Naive thymus-derived CD8-positive, alpha-beta T cell (primary cell): ENCODE measurements around the gene ADAM8. TPM values are rescaled to one million over a fixed set of nuclear protein-coding genes. Genes with fewer than 3 reads are reported as not detected.

Experiments used
- ATAC-seq, 2 donors: fragments of 150-1000 bp; cut with Tn5 transposase in 1 of 2; sonication (Bioruptor Pico), chemical (Tn5 transposase) in 1 of 2; 1 replicate in 1 of 2; 2 replicates in 1 of 2; pipeline ENCODE4 v1.10.0; 2021; ENCODE audit warnings: mild to moderate bottlenecking in 2 of 2, moderate library complexity in 2 of 2
- POLR2A ChIA-PET: fragments of 350-600 bp; sonication (Branson Sonifier 250); formaldehyde crosslinking; loops from one replicate; lab custom pipeline; 2021; ENCODE audit warnings: antibody characterized with exemption; lab: Charles Lee
- DNase-seq, 10 donors: peaks; one replicate each; pipeline versions ENCODE4 v3.0.0 to v3.0.0-alpha.2; 2020 to 2022
- H3K27ac Mint-ChIP-seq, 10 donors: one replicate each; pipeline ENCODE4 v1.8.0; 2020 to 2022; ENCODE audit warnings: mild to moderate bottlenecking in 10 of 10, mixed read lengths in 10 of 10, moderate library complexity in 4 of 10, inconsistent platforms in 1 of 10
- H3K27me3 Mint-ChIP-seq, 5 donors: one replicate each; pipeline ENCODE4 v1.8.0; 2021 to 2022; ENCODE audit warnings: mixed read lengths in 5 of 5
- H3K36me3 Mint-ChIP-seq, 3 donors: one replicate each; pipeline ENCODE4 v1.8.0; 2020 to 2022; ENCODE audit warnings: mixed read lengths in 3 of 3, mild to moderate bottlenecking in 2 of 3, inconsistent platforms in 1 of 3
- H3K4me1 Mint-ChIP-seq, 4 donors: one replicate each; pipeline ENCODE4 v1.8.0; 2021 to 2022; ENCODE audit warnings: mixed read lengths in 4 of 4
- H3K4me3 Mint-ChIP-seq, 10 donors: one replicate each; pipeline ENCODE4 v1.8.0; 2020 to 2022; ENCODE audit warnings: mild to moderate bottlenecking in 10 of 10, mixed read lengths in 10 of 10, moderate library complexity in 6 of 10, inconsistent platforms in 1 of 10
- H3K9me3 Mint-ChIP-seq, 9 donors: one replicate each; pipeline ENCODE4 v1.8.0; 2020 to 2022; ENCODE audit warnings: mixed read lengths in 9 of 9, mild to moderate bottlenecking in 3 of 9, inconsistent platforms in 1 of 9, moderate library complexity in 1 of 9
- microRNA-seq: library from miRNA; unstranded; fragments of <30 nt; microRNA quantifications from one replicate; pipeline ENCODE4 v1.2.0, GENCODE V29; 2022; ENCODE audit warnings: borderline microRNAs expressed
- polyA plus RNA-seq, 3 donors: library from polyadenylated mRNA; unstranded; fragments of 300-500 nt; fragmentation: Illumina TruSeq; gene quantifications; one replicate each; pipeline ENCODE4 v1.2.3, GENCODE V29; 2021
- total RNA-seq, 8 experiments: library from RNA in 2 of 8; stranded (reverse) in 2 of 8; gene quantifications; one replicate each; pipeline ENCODE4 v1.2.3 and lab custom pipeline; 2021 to 2026

The ADAM8 gene
- total and polyA plus RNA-seq, 5 experiments from 2014 or later, result 7.8 to 28.4 (median 9.4) TPM

DNA sequence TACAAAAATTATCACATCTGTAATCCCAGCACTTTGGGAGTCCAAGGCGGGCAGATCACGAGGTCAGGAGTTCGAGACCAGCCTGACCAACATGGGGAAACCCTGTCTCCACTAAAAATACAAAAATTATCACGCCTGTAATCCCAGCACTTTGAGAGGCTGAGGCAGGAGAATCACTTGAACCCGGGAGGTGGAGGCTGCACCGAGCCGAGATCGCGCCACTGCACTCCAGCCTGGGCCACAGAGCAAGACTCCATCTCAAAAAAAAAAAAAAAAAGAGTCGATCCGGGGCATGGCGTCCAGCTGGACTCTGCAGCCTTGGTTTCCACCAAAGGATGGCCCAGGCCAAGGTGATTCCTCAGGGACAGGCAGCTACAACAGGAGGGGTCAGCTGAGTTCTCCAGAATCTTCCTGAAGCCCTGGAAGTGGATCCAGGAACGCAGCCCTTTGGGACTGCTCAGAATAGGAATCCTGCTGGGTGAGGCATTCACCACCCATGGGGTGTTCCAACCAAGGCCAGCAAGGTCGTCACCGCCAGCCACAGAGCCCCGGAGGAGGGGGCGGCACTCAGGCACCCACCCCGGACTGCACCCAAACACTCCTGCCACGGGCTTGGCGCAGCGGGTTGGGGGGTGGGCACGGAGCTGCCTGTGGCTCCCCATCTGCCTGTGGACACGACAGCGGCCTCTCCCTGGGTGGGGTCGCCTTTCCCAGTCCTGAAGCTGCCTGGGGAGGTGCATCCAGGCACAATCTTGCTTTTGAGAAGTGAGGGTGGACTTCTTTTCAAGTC, 58.7 kb downstream of the ADAM8 start:
- Mint-ChIP-seq H3K27ac (peak overlapping the region in 1 of 10 donors; percentile 13), H3K4me1 (no peaks in the 10 kb centered on the region), H3K27me3 (peaks cover 4 to 29% (median 11%) of the 10 kb centered on the region in 5 donors), H3K4me3 (peak overlapping the region in 1 of 10 donors; percentile 41), H3K9me3 (no peaks in the 10 kb centered on the region), H3K36me3 (no peaks in the 10 kb centered on the region)
- ATAC-seq, result no peak
- no peak for DNase-seq
- POLR2A ChIA-PET, result no interaction called here

GRCh38 chr10:133216776-133217175, 59.9 kb downstream of the ADAM8 start:
- POLR2A ChIA-PET, result no interaction called here

DNA sequence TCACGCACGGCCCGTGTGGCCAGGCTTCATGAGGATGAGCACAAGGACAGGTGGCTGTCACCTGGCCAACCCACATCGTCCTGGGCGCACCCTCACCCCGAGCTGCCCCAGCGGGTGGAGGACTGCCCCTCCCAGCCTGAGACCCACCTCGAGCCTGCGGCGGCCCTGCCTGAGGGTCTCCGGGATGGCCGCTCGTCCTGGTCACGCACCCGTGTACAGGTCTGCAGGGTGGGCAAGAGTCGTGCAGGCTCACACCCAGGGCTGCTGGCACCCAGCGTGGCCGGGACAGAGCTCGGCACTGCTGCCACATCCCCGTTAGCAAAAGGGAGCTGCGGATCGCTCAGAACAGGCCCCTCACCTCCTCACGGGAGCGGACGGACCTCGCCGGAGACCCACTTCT, 61.1 kb downstream of the ADAM8 start:
- ATAC-seq (no peak), DNase-seq (peak in 1 of 10 donors; percentile 1)
- Mint-ChIP-seq H3K4me1 (peaks cover 0 to under 1% (median under 1%) of the 10 kb centered on the region in 4 donors), H3K27me3 (peaks cover 3 to 22% (median 14%) of the 10 kb centered on the region in 5 donors), H3K27ac (no peak overlapping the region), H3K9me3 (no peaks in the 10 kb centered on the region), H3K36me3 (no peaks in the 10 kb centered on the region), H3K4me3 (no peak overlapping the region)
- POLR2A ChIA-PET, result no interaction called here

More at GRCh38 chr10:133216776-133217175, 59.9 kb downstream of the ADAM8 start:
- DNase-seq (peak in 1 of 10 donors; percentile 1), ATAC-seq (no peak)
- H3K27ac Mint-ChIP-seq, result no peak overlapping the region
- no peaks in the 10 kb centered on the region for H3K9me3 Mint-ChIP-seq
- H3K27me3 Mint-ChIP-seq, result peaks cover 4 to 29% (median 19%) of the 10 kb centered on the region in 5 donors
- no peaks in the 10 kb centered on the region for H3K4me1 Mint-ChIP-seq
- no peaks in the 10 kb centered on the region for H3K36me3 Mint-ChIP-seq
- no peak overlapping the region for H3K4me3 Mint-ChIP-seq

DNA sequence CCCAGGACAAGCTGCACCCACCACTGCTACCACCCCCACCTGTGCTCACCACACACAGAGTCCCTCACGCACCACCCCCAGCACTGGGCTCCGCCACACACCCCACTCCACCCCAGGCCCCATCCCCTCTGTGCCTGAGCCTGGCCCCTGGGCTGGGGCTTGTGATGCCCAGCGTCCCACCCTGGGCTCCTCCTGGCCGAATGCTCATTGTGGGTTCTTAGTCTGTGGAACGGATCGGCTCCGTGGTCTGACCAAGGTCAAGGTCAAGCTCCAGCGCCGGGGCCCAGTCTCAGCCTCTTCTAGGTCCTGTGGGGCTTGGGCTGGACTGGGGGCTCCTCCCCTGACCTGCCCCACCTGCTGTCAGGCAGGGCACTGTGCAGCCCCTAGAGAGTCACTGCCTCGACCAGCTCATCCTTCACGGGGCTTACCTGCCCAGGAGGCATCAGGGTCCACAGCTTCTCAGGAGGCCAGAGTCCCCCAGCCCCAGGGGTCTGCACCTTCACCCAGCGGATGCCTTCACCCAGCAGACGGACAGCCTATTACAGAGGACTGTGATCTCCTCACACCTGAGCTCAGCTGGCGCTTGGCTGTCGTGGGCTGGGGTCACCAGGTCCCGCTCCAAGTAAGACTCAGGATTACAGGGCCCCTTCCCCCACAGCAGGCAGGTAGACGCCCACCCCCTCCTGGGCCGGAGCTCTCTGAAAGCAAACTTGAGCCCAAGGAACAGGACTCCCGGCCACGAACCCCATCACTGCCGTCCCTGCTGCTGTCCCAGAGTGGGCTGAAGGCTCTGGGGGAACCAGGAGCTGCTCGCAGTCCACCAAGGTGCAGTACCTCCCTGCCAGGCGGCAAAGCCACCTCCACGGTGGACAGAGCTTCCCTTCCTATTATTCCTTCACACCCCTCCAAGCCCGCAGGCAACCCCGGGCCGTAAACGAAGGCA, 61.9 kb downstream of the ADAM8 start:
- no peaks in the 10 kb centered on the region for H3K36me3 Mint-ChIP-seq
- POLR2A ChIA-PET, result interaction anchor here (0.6 kb wide), 1 partner anchor 233 kb away, joined by 3 read pairs; no protein-coding TSS in a partner anchor
- no peak overlapping the region for H3K4me3 Mint-ChIP-seq
- H3K4me1 Mint-ChIP-seq, result peaks cover 0 to 4% (median under 1%) of the 10 kb centered on the region in 4 donors
- no peaks in the 10 kb centered on the region for H3K9me3 Mint-ChIP-seq
- DNase-seq (peak in 1 of 10 donors; percentile 2), ATAC-seq (no peak)
- H3K27me3 Mint-ChIP-seq, result peaks cover 3 to 24% (median 14%) of the 10 kb centered on the region in 5 donors
- H3K27ac Mint-ChIP-seq, result no peak overlapping the region

DNA sequence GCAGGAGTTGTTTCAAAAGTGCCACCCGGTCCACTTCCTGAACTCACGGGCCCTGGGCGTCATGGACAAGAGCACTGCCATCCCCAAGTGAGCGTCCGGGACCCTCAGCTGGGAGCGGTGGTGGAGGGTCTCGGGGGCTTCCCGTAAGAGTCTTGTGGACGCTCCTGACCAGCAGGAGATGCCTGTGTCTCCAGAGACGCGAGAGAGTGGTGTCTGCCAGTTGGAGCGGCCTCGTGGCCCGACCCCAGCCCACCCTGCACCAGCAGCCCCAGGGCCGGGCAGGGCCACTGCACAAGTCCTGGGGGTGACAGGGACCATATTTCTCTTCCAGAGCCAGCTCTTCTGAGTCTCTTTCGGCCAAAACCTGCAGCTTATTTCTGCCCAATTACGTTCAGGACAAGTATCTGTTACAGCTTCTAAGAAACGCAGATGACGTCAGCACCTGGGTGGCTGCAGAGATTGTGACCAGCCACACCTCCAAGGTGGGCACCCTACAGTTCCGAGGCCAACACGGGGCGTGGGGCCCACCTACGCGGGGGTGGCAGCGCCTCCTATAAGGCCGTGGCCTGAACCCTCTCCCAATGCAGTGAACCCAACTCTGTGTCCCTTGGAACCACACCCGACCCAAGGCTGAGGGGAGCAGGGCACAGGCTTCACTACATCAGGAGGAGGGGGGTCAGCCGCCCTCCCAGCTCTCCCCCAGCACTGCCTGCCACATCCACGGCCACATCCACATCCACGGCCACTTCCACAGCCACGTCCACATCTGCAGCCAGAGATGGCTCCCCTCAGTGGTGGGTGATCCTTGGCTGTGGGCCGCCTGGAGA, 62.8 kb downstream of the ADAM8 start:
- no peak for ATAC-seq
- Mint-ChIP-seq H3K27me3 (peaks cover 3 to 24% (median 14%) of the 10 kb centered on the region in 5 donors), H3K36me3 (no peaks in the 10 kb centered on the region), H3K9me3 (no peaks in the 10 kb centered on the region), H3K27ac (no peak overlapping the region), H3K4me3 (no peak overlapping the region), H3K4me1 (peaks cover 0 to 4% (median under 1%) of the 10 kb centered on the region in 4 donors)
- peak in 1 of 10 donors; percentile 2 for DNase-seq
- POLR2A ChIA-PET, result interaction anchor here (0.6 kb wide), 1 partner anchor 234 kb away, joined by 3 read pairs; no protein-coding TSS in a partner anchor

DNA sequence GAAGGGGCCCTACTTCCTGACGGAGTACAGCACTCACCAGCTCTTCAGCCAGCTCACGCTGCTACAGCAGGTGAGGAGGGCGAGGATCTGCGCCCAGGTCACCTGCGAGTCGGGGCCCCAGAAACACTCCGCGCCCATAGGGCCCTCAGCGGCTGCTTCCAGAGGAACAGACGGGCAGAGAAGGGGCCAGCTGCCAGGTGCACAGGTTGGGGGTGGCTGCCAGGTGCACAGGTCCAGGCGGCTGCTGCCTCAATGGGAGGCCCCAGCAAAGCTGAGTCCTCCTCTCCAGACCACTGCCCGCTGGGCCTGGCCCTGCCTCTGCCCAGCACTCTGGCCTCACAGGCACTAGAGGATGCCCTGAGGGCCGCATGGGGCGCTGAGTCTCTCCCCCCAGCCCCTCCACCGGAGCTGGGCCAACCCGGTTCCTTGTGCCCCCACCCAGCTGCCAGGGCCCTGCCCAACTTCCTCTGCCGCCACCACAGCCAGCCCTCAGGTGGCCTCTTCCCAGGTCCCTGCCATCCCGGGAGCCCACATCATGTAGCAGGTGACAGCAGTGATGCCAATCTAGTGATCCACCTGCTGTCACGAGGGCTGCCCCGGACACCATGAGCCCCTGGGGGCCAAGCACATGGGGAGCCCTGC, 63.7 kb downstream of the ADAM8 start:
- Mint-ChIP-seq H3K36me3 (no peaks in the 10 kb centered on the region), H3K4me1 (peaks cover 0 to 4% (median under 1%) of the 10 kb centered on the region in 4 donors), H3K27me3 (peaks cover 1 to 18% (median 14%) of the 10 kb centered on the region in 5 donors), H3K27ac (peak overlapping the region in 1 of 10 donors; percentile 33), H3K4me3 (no peak overlapping the region), H3K9me3 (no peaks in the 10 kb centered on the region)
- no peak for ATAC-seq
- DNase-seq, result peak in 1 of 10 donors; percentile 1
- POLR2A ChIA-PET, result no interaction called here

Small RNAs within 50 kb of the gene (microRNA-seq; reads per million reads assigned to microRNA genes)
- gene MIR202, result not detected

Other genes starting within 250 kb of the ADAM8 start
- gene ADGRA1, start 188.9 kb downstream of the ADAM8 start, total RNA-seq, result not detected
- not detected for gene ADGRA1, start 188.9 kb downstream of the ADAM8 start, polyA plus RNA-seq
- gene KNDC1, start 116.6 kb downstream of the ADAM8 start, total RNA-seq, result under 1 TPM in 1 of 2 experiments, not detected in 1; 0.49 TPM
- not detected for gene KNDC1, start 116.6 kb downstream of the ADAM8 start, polyA plus RNA-seq
- gene UTF1, start 46.7 kb downstream of the ADAM8 start, total RNA-seq, result not detected
- not detected for gene UTF1, start 46.7 kb downstream of the ADAM8 start, polyA plus RNA-seq
- not detected for gene VENTX, start 39.0 kb downstream of the ADAM8 start, total RNA-seq
- gene VENTX, start 39.0 kb downstream of the ADAM8 start, polyA plus RNA-seq, result not detected
- gene TUBGCP2, start 32.0 kb upstream of the ADAM8 start, total RNA-seq, result 10 to 100 TPM; 61.4 to 72.9 TPM
- 10 to 100 TPM; 24.7 to 35.6 (median 32.0) TPM for gene TUBGCP2, start 32.0 kb upstream of the ADAM8 start, polyA plus RNA-seq
- gene ZNF511, start 32.0 kb upstream of the ADAM8 start, total RNA-seq, result 10 to 100 TPM; 38.0 to 38.3 TPM
- 10 to 100 TPM; 75.9 to 80.4 (median 79.2) TPM for gene ZNF511, start 32.0 kb upstream of the ADAM8 start, polyA plus RNA-seq
- 1 to 10 TPM; 5.9 to 6.9 TPM for gene CALY, start 60.0 kb upstream of the ADAM8 start, total RNA-seq
- gene CALY, start 60.0 kb upstream of the ADAM8 start, polyA plus RNA-seq, result under 1 TPM; 0.22 to 0.44 (median 0.26) TPM
- gene PRAP1, start 70.5 kb upstream of the ADAM8 start, total RNA-seq, result not detected
- gene PRAP1, start 70.5 kb upstream of the ADAM8 start, polyA plus RNA-seq, result under 1 TPM in 1 of 3 donors, not detected in 2; 0.36 TPM
- gene FUOM, start 81.2 kb upstream of the ADAM8 start, total RNA-seq, result 10 to 100 TPM; 17.1 to 23.7 TPM
- 10 to 100 TPM; 17.4 to 21.4 (median 18.2) TPM for gene FUOM, start 81.2 kb upstream of the ADAM8 start, polyA plus RNA-seq
- 10 to 100 TPM; 28.3 to 29.2 TPM for gene ECHS1, start 96.5 kb upstream of the ADAM8 start, total RNA-seq
- gene ECHS1, start 96.5 kb upstream of the ADAM8 start, polyA plus RNA-seq, result 100 to 1,000 TPM; 103 to 110 (median 104) TPM
- 10 to 100 TPM; 11.3 to 11.9 TPM for gene PAOX, start 102.4 kb upstream of the ADAM8 start, total RNA-seq
- gene PAOX, start 102.4 kb upstream of the ADAM8 start, polyA plus RNA-seq, result 10 to 100 TPM; 10.9 to 15.6 (median 11.9) TPM
- 10 to 100 TPM; 62.4 to 67.9 TPM for gene MTG1, start 117.3 kb upstream of the ADAM8 start, total RNA-seq
- gene MTG1, start 117.3 kb upstream of the ADAM8 start, polyA plus RNA-seq, result 10 to 100 TPM; 19.4 to 37.9 (median 28.5) TPM
- gene SPRN, start 147.8 kb upstream of the ADAM8 start, total RNA-seq, result not detected
- under 1 TPM; 0.06 to 0.39 (median 0.28) TPM for gene SPRN, start 147.8 kb upstream of the ADAM8 start, polyA plus RNA-seq
- gene SCART1, start 177.1 kb upstream of the ADAM8 start, total RNA-seq, result 1 to 10 TPM; 3.8 to 4.2 TPM
- under 1 TPM in 1 of 3 donors, not detected in 2; 0.04 TPM for gene SCART1, start 177.1 kb upstream of the ADAM8 start, polyA plus RNA-seq